Left lung (tissue), 10 donors: Measurements from ENCODE around the gene PARP6. TPM values are rescaled to one million over a fixed set of nuclear protein-coding genes. Genes with fewer than 3 reads are reported as not detected.

Source experiments
- ATAC-seq: fragments of 200-7000 bp; cut with Tn5 transposase; one replicate; pipeline ENCODE4 v1.9.1; 2020; ENCODE audit warnings: moderate library complexity
- DNase-seq, 4 donors: peaks; one replicate each; pipeline ENCODE4 v3.0.0-alpha.2; 2013 to 2020
- H3K27ac ChIP-seq, 2 donors: fragments of 200-600 bp; sonication (generic) in 1 of 2; one replicate each; pipeline versions ENCODE4 v1.5.0 to v1.8.0; 2020 to 2021
- H3K27me3 ChIP-seq, 2 donors: fragments of 200-600 bp; sonication (generic) in 1 of 2; one replicate each; pipeline versions ENCODE4 v1.5.0 to v1.8.0; 2020 to 2021
- H3K36me3 ChIP-seq, 2 donors: fragments of 200-600 bp; sonication (generic) in 1 of 2; one replicate each; pipeline versions ENCODE4 v1.5.0 to v1.8.0; 2020 to 2021
- H3K4me1 ChIP-seq, 2 donors: fragments of 200-600 bp; one replicate each; pipeline ENCODE4 v1.8.0; 2021
- H3K4me3 ChIP-seq, 2 donors: fragments of 200-600 bp; sonication (generic) in 1 of 2; one replicate each; pipeline versions ENCODE4 v1.5.0 to v1.8.0; 2020 to 2021; ENCODE audit warnings: mild to moderate bottlenecking in 1 of 2
- H3K9me3 ChIP-seq, 2 donors: fragments of 200-600 bp; sonication (generic) in 1 of 2; one replicate each; pipeline versions ENCODE4 v1.5.0 to v1.8.0; 2020 to 2021
- intact Hi-C, 2 donors: fragments of 100-400 bp; cut with DNase I; formaldehyde crosslinking; loops; one replicate each; pipeline versions ENCODE4 v1.11.2 to v1.14.2; 2022
- polyA plus RNA-seq, 6 donors: library from polyadenylated mRNA; unstranded; fragments of 120-200 nt; gene quantifications; one replicate each; pipeline ENCODE4 v1.2.1, GENCODE V29; 2013; ENCODE audit not compliant: insufficient read length in 6 of 6
- total RNA-seq, 2 donors: library from RNA; stranded (reverse); fragmentation: NEBNext Ultra II Directional; extraction: Animal tissue kit (Norgen Biotek cat#: 25700); gene quantifications; one replicate each; pipeline ENCODE4 v1.2.1, GENCODE V29; 2021
- TF ChIP-seq, protein P1 (sequence below), 2 donors: fragments of 200-600 bp; sonication (generic) in 1 of 2; IDR thresholded peaks; one replicate each; pipeline versions ENCODE4 v1.5.0 to v1.8.0; 2021; ENCODE audit warnings: antibody characterized with exemption in 2 of 2
- donor health status: DM: no; HTN: yes; CAD: no.
- donor health status: DM: no; HTN: no; CAD: no.

PARP6 gene
- total and polyA plus RNA-seq, 8 donors, result 60.5 to 147 (median 121) TPM

GRCh38 chr15:72217216-72217615, 55.1 kb downstream of the PARP6 start:
- Histone ChIP-seq H3K27ac (no peak overlapping the region), H3K27me3 (no peaks in the 10 kb centered on the region), H3K9me3 (no peaks in the 10 kb centered on the region), H3K4me3 (no peak overlapping the region), H3K4me1 (peaks cover 0 to 20% of the 10 kb centered on the region in 2 donors), H3K36me3 (peaks cover 11 to 93% of the 10 kb centered on the region in 2 donors)
- intact Hi-C loops, result no loop called here
- ATAC-seq (no peak), DNase-seq (no peak)
- TF ChIP-seq, protein P1, sequence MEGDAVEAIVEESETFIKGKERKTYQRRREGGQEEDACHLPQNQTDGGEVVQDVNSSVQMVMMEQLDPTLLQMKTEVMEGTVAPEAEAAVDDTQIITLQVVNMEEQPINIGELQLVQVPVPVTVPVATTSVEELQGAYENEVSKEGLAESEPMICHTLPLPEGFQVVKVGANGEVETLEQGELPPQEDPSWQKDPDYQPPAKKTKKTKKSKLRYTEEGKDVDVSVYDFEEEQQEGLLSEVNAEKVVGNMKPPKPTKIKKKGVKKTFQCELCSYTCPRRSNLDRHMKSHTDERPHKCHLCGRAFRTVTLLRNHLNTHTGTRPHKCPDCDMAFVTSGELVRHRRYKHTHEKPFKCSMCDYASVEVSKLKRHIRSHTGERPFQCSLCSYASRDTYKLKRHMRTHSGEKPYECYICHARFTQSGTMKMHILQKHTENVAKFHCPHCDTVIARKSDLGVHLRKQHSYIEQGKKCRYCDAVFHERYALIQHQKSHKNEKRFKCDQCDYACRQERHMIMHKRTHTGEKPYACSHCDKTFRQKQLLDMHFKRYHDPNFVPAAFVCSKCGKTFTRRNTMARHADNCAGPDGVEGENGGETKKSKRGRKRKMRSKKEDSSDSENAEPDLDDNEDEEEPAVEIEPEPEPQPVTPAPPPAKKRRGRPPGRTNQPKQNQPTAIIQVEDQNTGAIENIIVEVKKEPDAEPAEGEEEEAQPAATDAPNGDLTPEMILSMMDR (IDR thresholded peaks at IDR 0.05), result no peak

- H3K4me1 ChIP-seq, result peaks cover 0 to 9% of the 10 kb centered on the region in 2 donors
- TF ChIP-seq, protein P1 (IDR thresholded peaks at IDR 0.05), result no peak
- DNase-seq, result no peak
- intact Hi-C loops, result no loop called here
- no peak overlapping the region for H3K4me3 ChIP-seq
- H3K36me3 ChIP-seq, result peaks cover 11 to 100% of the 10 kb centered on the region in 2 donors
- H3K27me3 ChIP-seq, result no peaks in the 10 kb centered on the region
- no peak overlapping the region for H3K27ac ChIP-seq
- no peak for ATAC-seq
- H3K9me3 ChIP-seq, result no peaks in the 10 kb centered on the region
These were observed 56.3 kb downstream of the PARP6 start for GRCh38 chr15:72216079-72216478.

- no peak overlapping the region for H3K4me3 ChIP-seq
- TF ChIP-seq, protein P1 (IDR thresholded peaks at IDR 0.05), result no peak
- H3K27ac ChIP-seq, result no peak overlapping the region
These were observed 64.7 kb downstream of the PARP6 start for GRCh38 chr15:72207558-72208085.

DNA sequence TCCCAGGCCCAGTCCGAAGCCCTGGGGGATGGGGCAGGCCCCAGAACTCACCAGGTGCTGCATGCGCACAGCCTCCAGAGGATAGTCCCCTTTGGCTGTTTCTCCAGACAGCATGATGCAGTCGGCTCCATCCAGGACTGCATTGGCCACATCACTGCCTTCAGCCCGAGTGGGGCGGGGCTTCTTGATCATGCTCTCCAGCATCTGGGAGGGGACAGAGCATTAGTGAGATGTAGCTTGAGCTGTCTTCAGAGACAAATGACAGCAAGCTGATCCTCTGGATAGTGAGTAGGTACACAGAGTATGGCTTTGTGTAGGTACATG, 65.7 kb downstream of the PARP6 start:
- H3K27me3 ChIP-seq, result no peaks in the 10 kb centered on the region
- H3K9me3 ChIP-seq, result no peaks in the 10 kb centered on the region
- no peak overlapping the region for H3K27ac ChIP-seq
- H3K36me3 ChIP-seq, result peaks cover 5 to 100% of the 10 kb centered on the region in 2 donors
- intact Hi-C loops, result loop anchor here in 1 of 2 donors (10.0 kb wide), 1 partner anchor 78 kb away; no protein-coding TSS in a partner anchor
- ATAC-seq, result no peak
- TF ChIP-seq, protein P1 (IDR thresholded peaks at IDR 0.05), result no peak
- no peak for DNase-seq
- H3K4me3 ChIP-seq, result no peak overlapping the region
- no peaks in the 10 kb centered on the region for H3K4me1 ChIP-seq

More at GRCh38 chr15:72207558-72208085, 64.7 kb downstream of the PARP6 start:
- Histone ChIP-seq H3K36me3 (peaks cover 5 to 100% of the 10 kb centered on the region in 2 donors), H3K4me1 (no peaks in the 10 kb centered on the region), H3K27me3 (no peaks in the 10 kb centered on the region), H3K9me3 (no peaks in the 10 kb centered on the region)
- no peak for DNase-seq
- intact Hi-C loops, result loop anchor here in 1 of 2 donors (10.0 kb wide), 1 partner anchor 77 kb away; no protein-coding TSS in a partner anchor
- ATAC-seq, result no peak

DNA sequence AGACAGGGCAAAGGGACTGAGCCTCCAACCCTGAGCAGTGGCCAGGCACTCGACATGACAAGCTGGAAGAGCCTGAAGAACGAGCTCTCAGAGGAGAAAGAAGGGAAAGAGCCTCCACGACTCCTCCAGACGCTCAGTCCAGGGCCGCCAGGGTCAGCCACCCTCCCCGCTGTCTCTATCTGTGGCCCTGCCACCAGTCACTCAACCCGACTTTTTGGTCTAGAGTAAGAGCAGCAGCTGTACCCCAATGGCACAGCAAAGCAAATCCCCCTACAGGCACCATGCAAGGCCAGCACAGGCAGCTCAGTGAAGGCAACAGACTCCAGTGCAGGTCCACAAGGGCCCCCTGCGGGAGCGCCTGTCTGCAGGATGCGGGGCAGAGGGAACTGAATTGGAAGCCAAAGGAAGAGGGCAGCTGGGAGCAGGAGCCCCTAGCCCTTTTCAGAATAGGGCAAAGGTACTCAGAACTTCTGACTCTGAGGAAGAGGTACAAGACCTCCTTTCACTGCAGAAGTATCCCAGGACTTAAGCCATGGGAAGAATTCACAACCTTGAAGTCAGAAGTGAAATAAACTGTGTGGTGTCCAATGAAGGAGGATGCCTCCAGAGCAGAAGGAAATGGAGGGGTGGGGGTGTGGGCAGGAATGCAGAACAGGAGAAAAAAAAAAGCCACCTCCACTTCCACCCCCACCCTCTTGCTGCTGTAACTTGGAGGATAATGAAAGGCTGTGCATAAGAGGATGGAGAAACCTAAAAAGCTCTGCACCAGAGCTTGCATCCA, 66.3 kb downstream of the PARP6 start:
- no peak for DNase-seq
- Histone ChIP-seq H3K9me3 (no peaks in the 10 kb centered on the region), H3K27me3 (no peaks in the 10 kb centered on the region), H3K4me1 (peaks cover 0 to 3% of the 10 kb centered on the region in 2 donors), H3K27ac (no peak overlapping the region), H3K4me3 (no peak overlapping the region), H3K36me3 (peaks cover 5 to 100% of the 10 kb centered on the region in 2 donors)
- intact Hi-C loops, result loop anchor here in 1 of 2 donors (10.0 kb wide), 1 partner anchor 79 kb away; no protein-coding TSS in a partner anchor
- TF ChIP-seq, protein P1 (IDR thresholded peaks at IDR 0.05), result no peak
- no peak for ATAC-seq
